GM12878 (cell line): ENCODE measurements around the gene SDK2. TPM values are rescaled to one million over a fixed set of nuclear protein-coding genes. Genes with fewer than 3 reads are reported as not detected.

ENCODE experiments used
- ATAC-seq: fragments of 200-7000 bp; cut with Tn5 transposase; 3 replicates; pipeline ENCODE4 v1.9.1; 2020; ENCODE audit warnings: mild to moderate bottlenecking, moderate library complexity
- BruUV-seq: library from RNA; stranded (reverse); fragments of 400-500 nt; replicated peaks from 2 replicates; lab custom pipeline; 2021; lab: Mats Ljungman, UMichigan
- CTCF ChIA-PET: fragments of 300-600 bp; sonication (Branson Sonifier 250); formaldehyde crosslinking; extraction: SDS; loops from one replicate; lab custom pipeline; 2021; ENCODE audit warnings: inconsistent platforms; lab: Yijun Ruan, JAX
- POLR2A ChIA-PET: fragments of 350-600 bp; formaldehyde crosslinking; extraction: SDS; loops from one replicate; lab custom pipeline; 2021; ENCODE audit warnings: inconsistent platforms; lab: Charles Lee
- RAD21 ChIA-PET: fragments of 300-600 bp; sonication (Branson Sonifier 250); formaldehyde crosslinking; loops from one replicate; lab custom pipeline; 2023; ENCODE audit warnings: antibody characterized with exemption; ENCODE audit not compliant: unreplicated experiment; lab: Charles Lee
- SMC1A ChIA-PET: fragments of 300-600 bp; sonication (Branson Sonifier 250); formaldehyde crosslinking; loops from one replicate; lab custom pipeline; 2023; ENCODE audit not compliant: unreplicated experiment, uncharacterized antibody; lab: Charles Lee
- DNase-seq: peaks from one replicate; pipeline ENCODE4 v3.0.0-alpha.2; 2011; ENCODE audit warnings: low read depth, low spot score
- FAIRE-seq: peaks from 3 replicates; lab custom pipeline; 2011; peaks lifted over from hg19 to GRCh38; lab: Jason Lieb, UNC
- H2AFZ ChIP-seq: 2 replicates; pipeline ENCODE4 v1.6.0; 2011; ENCODE audit warnings: low read depth, low read length, control low read depth; ENCODE audit not compliant: control insufficient read depth
- H3K27ac ChIP-seq: 2 replicates; pipeline ENCODE4 v1.5.1; 2011; ENCODE audit warnings: control low read depth; ENCODE audit not compliant: control insufficient read depth, insufficient read depth
- H3K27me3 ChIP-seq, 2 experiments: replicated peaks in 1 of 2; 2 replicates each; pipeline versions ENCODE4 v1.6.0 to v1.6.1; 2011; ENCODE audit warnings: low read length in 1 of 2; ENCODE audit not compliant: control insufficient read depth in 2 of 2, insufficient read depth in 2 of 2
- H3K36me3 ChIP-seq, 2 experiments: 2 replicates each; pipeline ENCODE4 v1.5.1; 2011; ENCODE audit warnings: low read length in 1 of 2; ENCODE audit not compliant: control insufficient read depth in 2 of 2, insufficient read depth in 2 of 2
- H3K4me1 ChIP-seq: 2 replicates; pipeline ENCODE4 v1.6.1; 2011; ENCODE audit warnings: mild to moderate bottlenecking, low read length, moderate library complexity, mixed read lengths; ENCODE audit not compliant: control insufficient read depth, insufficient read depth
- H3K4me2 ChIP-seq: 2 replicates; pipeline ENCODE4 v1.6.0; 2011; ENCODE audit warnings: control low read depth; ENCODE audit not compliant: control insufficient read depth, insufficient read depth
- H3K4me3 ChIP-seq: fragments of 200-600 bp; sonication (generic); 2 replicates; pipeline ENCODE4 v1.5.1; 2016
- H3K79me2 ChIP-seq: 2 replicates; pipeline ENCODE4 v1.6.0; 2011; ENCODE audit warnings: low read length; ENCODE audit not compliant: control insufficient read depth, insufficient read depth
- H3K9ac ChIP-seq: 2 replicates; pipeline ENCODE4 v1.8.0; 2011; ENCODE audit warnings: low read length, control low read depth, mixed read lengths; ENCODE audit not compliant: control insufficient read depth, insufficient read depth
- H3K9me3 ChIP-seq: replicated peaks from 3 replicates; pipeline ENCODE4 v1.5.1; 2011; ENCODE audit warnings: mild to moderate bottlenecking, low read length; ENCODE audit not compliant: control insufficient read depth, insufficient read depth
- H4K20me1 ChIP-seq: 2 replicates; pipeline ENCODE4 v1.6.0; 2011; ENCODE audit not compliant: control insufficient read depth, insufficient read depth
- CHD1 ChIP-seq: IDR thresholded peaks from 2 replicates; pipeline ENCODE4 v1.6.1; 2012; ENCODE audit warnings: low read depth, low read length, improper control_type of control experiment
- DPF2 ChIP-seq: fragments of 450-650 bp; IDR thresholded peaks from 2 replicates; pipeline ENCODE4 v1.6.1; 2017; ENCODE audit warnings: mild to moderate bottlenecking
- EZH2 ChIP-seq: IDR thresholded peaks from 2 replicates; pipeline ENCODE4 v1.6.1; 2012; ENCODE audit warnings: low read depth, mild to moderate bottlenecking, control low read depth, inconsistent platforms, low read length, borderline replicate concordance; ENCODE audit not compliant: control insufficient read depth
- HDGF ChIP-seq: fragments of 450-650 bp; IDR thresholded peaks from 2 replicates; pipeline ENCODE4 v1.6.1; 2016; ENCODE audit warnings: antibody characterized with exemption
- JUNB ChIP-seq: IDR thresholded peaks from 2 replicates; pipeline ENCODE4 v1.6.1; 2016; ENCODE audit warnings: antibody characterized with exemption, mild to moderate bottlenecking
- JUND ChIP-seq: IDR thresholded peaks from 2 replicates; pipeline ENCODE4 v1.6.1; 2012; ENCODE audit warnings: low read depth, mild to moderate bottlenecking, low read length, improper control_type of control experiment, moderate library complexity
- MXI1 ChIP-seq: fragments of 150-350 bp; IDR thresholded peaks from 2 replicates; pipeline ENCODE4 v1.6.1; 2011; ENCODE audit warnings: low read depth, mild to moderate bottlenecking, inconsistent platforms, low read length, improper control_type of control experiment
- NFYB ChIP-seq: IDR thresholded peaks from 2 replicates; pipeline ENCODE4 v1.6.1; 2011; ENCODE audit warnings: low read depth, mild to moderate bottlenecking, low read length, improper control_type of control experiment, moderate library complexity; ENCODE audit not compliant: insufficient read depth
- RBBP5 ChIP-seq: fragments of 200-600 bp; sonication (generic); conservative IDR thresholded peaks from 2 replicates; pipeline ENCODE4 v1.6.1; 2016
- RELA ChIP-seq: fragments of 450-650 bp; IDR thresholded peaks from 2 replicates; pipeline ENCODE4 v1.8.0; 2014; ENCODE audit warnings: borderline replicate concordance; ENCODE audit not compliant: partially characterized antibody
- SIX5 ChIP-seq: IDR thresholded peaks from 2 replicates; pipeline ENCODE4 v1.6.1; 2011; ENCODE audit warnings: mild to moderate bottlenecking, low read depth, low read length, moderate library complexity; ENCODE audit not compliant: severe bottlenecking
- YY1 ChIP-seq: IDR thresholded peaks from 2 replicates; pipeline ENCODE4 v1.6.1; 2011; ENCODE audit warnings: low read depth, mild to moderate bottlenecking, low read length
- ZNF384 ChIP-seq: IDR thresholded peaks from 2 replicates; pipeline ENCODE4 v1.6.1; 2012; ENCODE audit warnings: low read depth, mild to moderate bottlenecking, low read length, improper control_type of control experiment, borderline replicate concordance
- WGBS: methylation state at CpG from one replicate; pipeline ENCODE4 v1.1.6; 2016; ENCODE audit warnings: low lambda C conversion rate; ENCODE audit not compliant: insufficient replicate concordance, insufficient coverage; ENCODE audit errors: missing lambda C conversion rate; 5-methylcytosine and 5-hydroxymethylcytosine counted together
- in situ Hi-C: fragments of 300-500 bp; cut with MboI; formaldehyde crosslinking; loops from 9 replicates; pipeline ENCODE4 v1.14.3; 2018; ENCODE audit warnings: mixed read lengths
- intact Hi-C: fragments of 100-400 bp; cut with micrococcal nuclease; formaldehyde crosslinking; loops from one replicate; pipeline ENCODE4 v1.14.2; 2022; ENCODE audit not compliant: unreplicated experiment
- polyA plus RNA-seq, 11 experiments: library from polyadenylated mRNA; depleted of rRNA in 4 of 11; unstranded in 6 of 11; stranded (reverse) in 5 of 11; fragments of >200 nt; fragmentation: Nextera tagmentation in 4 of 11; fragmentation: Illumina TruSeq in 1 of 11; extraction: Ambion mirVana in 4 of 11; extraction: Trizol in 1 of 11; gene quantifications; 1 replicate in 1 of 11; 2 replicates in 10 of 11; pipeline versions ENCODE4 v1.2.1 to v1.2.3, GENCODE V29; 2011 to 2016; ENCODE audit warnings: inconsistent platforms in 2 of 11, missing spikeins in 2 of 11, low read depth in 1 of 11
- total RNA-seq, 4 experiments: library from RNA; depleted of rRNA in 3 of 4; stranded (reverse); fragments of >200 nt in 3 of 4; fragmentation: Illumina TruSeq in 1 of 4; extraction: Trizol in 1 of 4; gene quantifications; 2 replicates each; pipeline versions ENCODE4 v1.2.1 to v1.2.3, GENCODE V29; 2013 to 2021
- TF ChIP-seq, protein P1 (sequence below): fragments of 450-650 bp; IDR thresholded peaks from 2 replicates; pipeline ENCODE4 v1.6.1; 2017; ENCODE audit warnings: mild to moderate bottlenecking
- TF ChIP-seq, protein P2 (sequence below): fragments of 450-650 bp; IDR thresholded peaks from 2 replicates; pipeline ENCODE4 v1.6.1; 2016; ENCODE audit warnings: mild to moderate bottlenecking

The SDK2 gene
- total and polyA plus RNA-seq, 10 of the 15 experiments (the other 5 are each of a cell fraction or from before 2014, with no cell fraction given) = 0.03 to 0.08 (median 0.03) TPM; not detected in 7

DNA sequence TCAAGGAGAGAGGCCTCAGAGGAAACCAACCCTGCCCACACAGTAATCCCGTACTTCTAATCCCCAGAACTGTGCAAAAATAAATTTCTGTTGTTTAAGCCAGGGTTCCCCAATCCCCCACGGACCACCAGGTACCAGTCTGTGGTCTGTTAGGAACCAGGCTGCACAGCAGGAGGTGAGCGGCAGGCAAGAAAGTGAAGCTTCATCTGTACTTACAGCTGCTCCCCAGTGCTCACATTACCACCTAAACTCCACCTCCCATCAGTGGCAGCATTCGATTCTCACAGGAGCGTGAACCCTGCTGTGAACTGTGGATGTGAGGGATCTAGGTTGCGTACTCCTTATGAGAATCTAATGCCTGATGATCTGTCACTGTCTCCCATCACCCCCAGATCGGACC, 231.3 kb downstream of the SDK2 start:
- H3K4me1 ChIP-seq = no peaks in the 10 kb centered on the region
- no peak for DNase-seq
- CTCF ChIA-PET = no interaction called here
- H3K9ac ChIP-seq = no peak overlapping the region
- no peaks in the 10 kb centered on the region for H4K20me1 ChIP-seq
- H3K4me2 ChIP-seq = no peak overlapping the region
- POLR2A ChIA-PET = no interaction called here
- no peak for TF ChIP-seq JUNB
- no peak for TF ChIP-seq CHD1
- no peak for TF ChIP-seq SIX5
- no peak for TF ChIP-seq DPF2
- TF ChIP-seq NFYB = no peak
- in situ Hi-C loops (no loop called here), intact Hi-C loops (no loop called here)
- no peak overlapping the region for H3K27ac ChIP-seq
- H2AFZ ChIP-seq = no peak overlapping the region
- ATAC-seq = no peak
- RAD21 ChIA-PET = no interaction called here
- H3K4me3 ChIP-seq = no peak overlapping the region
- FAIRE-seq = no peak
- H3K9me3 ChIP-seq = no peaks in the 10 kb centered on the region
- no TSS peak for BruUV-seq
- WGBS = 39% methylated on average over 7 of the region's 7 CpGs
- H3K27me3 ChIP-seq = no peaks in the 10 kb centered on the region
- no peaks in the 10 kb centered on the region for H3K79me2 ChIP-seq
- H3K36me3 ChIP-seq = no peaks in the 10 kb centered on the region
- SMC1A ChIA-PET = no interaction called here

DNA sequence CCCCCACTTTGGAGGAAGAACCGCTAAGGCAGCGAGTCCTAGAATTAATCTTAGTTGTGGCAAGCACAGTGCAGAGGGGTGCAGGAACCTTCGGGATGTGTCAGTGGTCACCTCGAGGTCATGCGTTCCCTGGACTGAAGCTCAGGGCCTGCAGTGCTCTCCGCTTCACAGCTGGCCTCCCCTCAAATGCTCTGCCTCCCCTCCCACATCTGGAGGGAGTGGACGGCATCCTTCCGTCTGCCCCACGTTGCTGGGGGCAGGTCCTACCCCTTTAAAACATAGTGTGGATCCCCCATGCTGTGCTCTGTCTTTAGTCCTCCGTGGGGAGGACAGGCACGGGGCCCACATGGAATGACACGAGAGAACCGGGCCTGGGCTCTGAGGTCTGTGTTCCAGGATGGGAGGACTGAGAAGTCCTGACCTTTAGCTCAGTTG, 232.9 kb downstream of the SDK2 start:
- Histone ChIP-seq H3K4me2 (no peak overlapping the region), H3K4me3 (no peak overlapping the region), H3K79me2 (no peaks in the 10 kb centered on the region), H3K9ac (no peak overlapping the region), H3K27ac (no peak overlapping the region), H2AFZ (no peak overlapping the region), H3K27me3 (no peaks in the 10 kb centered on the region), H3K4me1 (no peaks in the 10 kb centered on the region), H3K36me3 (no peaks in the 10 kb centered on the region), H3K9me3 (no peaks in the 10 kb centered on the region), H4K20me1 (no peaks in the 10 kb centered on the region)
- SMC1A ChIA-PET = no interaction called here
- no TSS peak for BruUV-seq
- POLR2A ChIA-PET = no interaction called here
- DNase-seq (no peak), FAIRE-seq (no peak), ATAC-seq (no peak)
- in situ Hi-C loops = no loop called here
- intact Hi-C loops = no loop called here
- RAD21 ChIA-PET = no interaction called here
- WGBS = 35% methylated on average over 13 of the region's 13 CpGs
- CTCF ChIA-PET = interaction anchor here (0.6 kb wide), 1 partner anchor 916 kb away, joined by 3 read pairs; no protein-coding TSS in a partner anchor
- TF ChIP-seq ZNF384 (no peak), JUND (no peak), EZH2 (no peak), MXI1 (no peak), YY1 (no peak), NFYB (no peak), RBBP5 (no peak), HDGF (no peak), RELA (no peak)
- TF ChIP-seq, protein P1, sequence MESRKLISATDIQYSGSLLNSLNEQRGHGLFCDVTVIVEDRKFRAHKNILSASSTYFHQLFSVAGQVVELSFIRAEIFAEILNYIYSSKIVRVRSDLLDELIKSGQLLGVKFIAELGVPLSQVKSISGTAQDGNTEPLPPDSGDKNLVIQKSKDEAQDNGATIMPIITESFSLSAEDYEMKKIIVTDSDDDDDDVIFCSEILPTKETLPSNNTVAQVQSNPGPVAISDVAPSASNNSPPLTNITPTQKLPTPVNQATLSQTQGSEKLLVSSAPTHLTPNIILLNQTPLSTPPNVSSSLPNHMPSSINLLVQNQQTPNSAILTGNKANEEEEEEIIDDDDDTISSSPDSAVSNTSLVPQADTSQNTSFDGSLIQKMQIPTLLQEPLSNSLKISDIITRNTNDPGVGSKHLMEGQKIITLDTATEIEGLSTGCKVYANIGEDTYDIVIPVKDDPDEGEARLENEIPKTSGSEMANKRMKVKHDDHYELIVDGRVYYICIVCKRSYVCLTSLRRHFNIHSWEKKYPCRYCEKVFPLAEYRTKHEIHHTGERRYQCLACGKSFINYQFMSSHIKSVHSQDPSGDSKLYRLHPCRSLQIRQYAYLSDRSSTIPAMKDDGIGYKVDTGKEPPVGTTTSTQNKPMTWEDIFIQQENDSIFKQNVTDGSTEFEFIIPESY = no peak
- TF ChIP-seq, protein P2, sequence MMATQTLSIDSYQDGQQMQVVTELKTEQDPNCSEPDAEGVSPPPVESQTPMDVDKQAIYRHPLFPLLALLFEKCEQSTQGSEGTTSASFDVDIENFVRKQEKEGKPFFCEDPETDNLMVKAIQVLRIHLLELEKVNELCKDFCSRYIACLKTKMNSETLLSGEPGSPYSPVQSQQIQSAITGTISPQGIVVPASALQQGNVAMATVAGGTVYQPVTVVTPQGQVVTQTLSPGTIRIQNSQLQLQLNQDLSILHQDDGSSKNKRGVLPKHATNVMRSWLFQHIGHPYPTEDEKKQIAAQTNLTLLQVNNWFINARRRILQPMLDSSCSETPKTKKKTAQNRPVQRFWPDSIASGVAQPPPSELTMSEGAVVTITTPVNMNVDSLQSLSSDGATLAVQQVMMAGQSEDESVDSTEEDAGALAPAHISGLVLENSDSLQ = no peak
